GM10847 (cell line): ENCODE data around the gene PRDM16.

Experiments used
- POLR2A ChIP-seq: IDR thresholded peaks from 2 replicates; pipeline ENCODE4 v1.6.1; 2011; ENCODE audit not compliant: insufficient read length; ENCODE audit errors: extremely low read depth

Gene PRDM16

DNA sequence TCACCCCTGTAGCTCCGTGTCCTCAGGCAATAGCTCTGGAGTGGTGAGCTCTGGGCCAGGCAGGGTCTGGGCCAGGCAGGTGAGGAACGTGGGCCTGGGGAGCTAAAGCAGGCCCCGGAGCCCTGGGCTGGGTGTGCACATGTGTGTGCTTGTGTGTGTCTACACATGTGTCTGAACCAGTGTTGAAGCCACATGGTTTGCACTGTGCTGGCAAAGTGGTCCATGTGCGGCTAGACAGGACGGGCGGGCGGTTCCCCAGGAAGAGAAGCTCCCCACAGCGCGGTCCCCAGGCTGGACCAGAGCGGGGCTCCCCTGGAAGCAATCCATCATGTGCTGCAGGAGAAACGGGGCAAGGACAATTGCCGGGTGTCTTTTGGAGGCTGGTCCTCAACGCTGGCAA is 84.2 kb downstream of the PRDM16 start:
- no peak for TF ChIP-seq POLR2A

DNA sequence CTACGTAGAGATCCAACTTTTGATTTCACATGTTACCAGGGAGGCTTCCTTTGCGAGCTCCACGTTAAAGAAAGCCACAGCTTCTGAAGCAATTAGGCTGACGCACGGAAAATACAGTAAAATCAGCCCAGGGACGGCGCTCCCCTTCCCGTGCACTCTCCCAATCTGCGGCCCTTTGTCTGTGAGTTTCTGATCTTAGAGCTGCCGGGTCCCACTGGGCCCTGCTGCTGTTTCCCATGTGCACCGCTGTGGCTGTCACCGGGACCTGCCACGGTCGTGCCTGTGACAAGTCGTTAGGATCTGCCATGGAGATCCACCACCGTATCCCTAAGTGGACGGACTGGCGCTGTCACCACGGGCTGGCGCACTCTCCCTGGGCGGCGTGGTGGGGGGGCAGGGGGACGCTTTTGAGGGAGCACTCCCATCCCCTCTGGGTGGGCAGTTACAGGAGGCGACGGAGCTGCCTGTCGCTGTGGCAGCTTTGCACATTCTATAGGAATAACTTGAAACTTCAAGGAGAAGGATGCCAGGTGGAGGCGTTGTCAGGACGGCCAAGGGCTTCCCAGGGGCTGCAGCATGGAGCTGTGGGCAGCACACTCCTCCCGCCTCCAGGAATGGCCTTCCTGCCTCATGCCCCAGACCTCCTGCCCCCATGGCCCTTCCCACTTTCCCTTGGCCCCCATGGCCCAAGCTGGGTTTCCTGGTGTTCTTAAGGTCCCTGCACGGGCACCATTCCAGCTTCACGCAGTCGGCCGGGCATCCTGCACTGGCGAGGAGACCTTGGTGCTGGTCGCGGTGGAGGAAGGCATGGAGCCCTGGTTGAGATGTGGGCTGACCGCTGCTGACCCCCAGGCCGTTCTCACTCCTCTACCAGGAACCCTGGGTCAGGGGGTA is 85.1 kb downstream of the PRDM16 start:
- TF ChIP-seq POLR2A, result no peak

DNA sequence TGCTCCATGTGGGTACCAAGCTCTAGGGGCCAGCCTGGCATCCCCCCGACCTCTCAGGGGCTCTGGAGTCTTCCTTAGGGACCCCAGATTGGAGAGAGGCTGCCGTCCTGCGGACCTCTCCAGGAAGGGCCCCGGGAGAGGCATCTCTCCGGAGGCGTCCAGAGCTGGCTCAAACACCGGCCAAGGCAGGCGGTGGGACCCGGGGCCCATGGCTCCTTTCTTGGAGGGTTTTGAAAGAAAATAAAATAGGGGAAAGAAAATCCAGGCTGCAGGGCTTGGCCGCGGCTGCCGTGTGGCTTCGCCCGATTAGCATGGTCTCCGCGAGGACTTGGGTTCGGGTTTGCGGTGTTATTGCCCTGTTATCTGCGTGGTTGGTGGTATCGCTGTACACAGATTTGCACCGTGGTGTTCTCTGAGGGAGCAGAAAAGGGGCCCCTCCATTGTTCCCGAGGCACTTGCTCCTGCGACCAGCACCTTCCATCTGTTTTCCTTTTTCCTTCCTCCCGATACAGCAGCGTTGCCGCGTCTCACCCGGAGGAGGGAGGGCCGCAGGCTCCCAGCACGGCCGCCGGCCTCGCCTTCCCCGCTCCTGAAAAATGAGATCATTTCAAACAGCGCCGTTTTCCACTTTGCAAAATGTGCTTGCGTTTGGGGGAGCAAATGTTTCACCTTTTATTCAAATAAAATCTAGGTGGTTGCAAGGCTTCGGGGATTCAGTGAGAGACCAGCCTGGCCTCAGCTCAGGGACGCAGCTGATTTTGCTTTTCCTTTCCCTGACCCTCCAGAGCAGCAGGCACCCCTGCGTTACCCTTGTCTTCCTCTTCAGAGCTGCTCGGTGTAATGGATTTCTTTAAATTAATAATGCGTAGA is 86.3 kb downstream of the PRDM16 start:
- TF ChIP-seq POLR2A, result no peak

DNA sequence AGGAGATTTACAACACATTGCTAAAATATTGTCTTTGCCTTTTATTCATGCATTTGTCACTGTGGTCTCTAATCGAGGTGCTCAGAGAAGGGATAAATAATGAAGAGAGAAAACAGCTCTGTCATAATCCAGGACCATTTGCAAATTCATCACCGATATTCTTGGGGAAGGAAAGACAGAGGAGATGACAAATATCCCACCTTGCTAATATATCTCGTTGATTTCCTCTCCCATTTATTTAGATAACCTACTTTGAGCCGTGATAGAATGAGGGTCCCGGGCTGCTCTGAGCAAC is 86.9 kb downstream of the PRDM16 start:
- no peak for TF ChIP-seq POLR2A

DNA sequence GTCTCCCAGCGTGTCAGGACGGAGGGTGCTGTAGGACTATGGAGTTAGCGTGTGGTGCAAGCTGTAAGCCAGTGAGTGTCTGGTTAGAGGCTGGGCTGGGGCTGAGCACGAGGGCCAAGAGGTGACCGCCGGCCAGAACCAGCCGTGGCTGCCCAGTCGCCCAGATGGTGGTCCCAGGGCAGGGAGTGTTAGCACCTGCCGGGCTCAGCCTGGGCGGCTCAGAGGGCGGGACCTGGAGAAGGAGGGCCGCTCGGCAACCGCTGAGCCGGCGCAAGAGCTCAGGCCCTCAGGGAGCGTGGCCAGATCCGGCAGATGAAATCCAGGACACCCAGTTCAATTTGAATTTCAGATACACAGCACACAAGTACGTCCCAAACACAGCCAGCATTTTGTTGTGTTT is 87.9 kb downstream of the PRDM16 start:
- no peak for TF ChIP-seq POLR2A

DNA sequence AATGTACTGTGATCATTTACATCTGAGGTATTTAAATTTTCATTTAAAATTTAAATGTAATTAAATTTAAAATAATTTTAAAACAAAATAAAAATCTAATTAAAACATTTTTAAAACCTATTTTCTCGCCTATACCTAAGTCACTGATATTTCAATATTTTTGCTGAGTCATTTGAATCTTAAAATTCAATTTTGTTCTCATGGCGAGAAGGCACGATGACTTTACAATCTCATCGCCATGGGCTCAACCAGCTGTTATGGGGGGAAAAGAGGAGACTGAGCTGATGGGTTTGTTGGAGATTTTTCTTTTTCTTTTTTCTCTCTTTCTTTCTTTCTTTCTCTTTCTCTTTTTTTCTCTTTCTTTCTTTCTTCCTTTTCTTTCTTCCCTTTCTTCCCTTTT is 89.3 kb downstream of the PRDM16 start:
- no peak for TF ChIP-seq POLR2A

DNA sequence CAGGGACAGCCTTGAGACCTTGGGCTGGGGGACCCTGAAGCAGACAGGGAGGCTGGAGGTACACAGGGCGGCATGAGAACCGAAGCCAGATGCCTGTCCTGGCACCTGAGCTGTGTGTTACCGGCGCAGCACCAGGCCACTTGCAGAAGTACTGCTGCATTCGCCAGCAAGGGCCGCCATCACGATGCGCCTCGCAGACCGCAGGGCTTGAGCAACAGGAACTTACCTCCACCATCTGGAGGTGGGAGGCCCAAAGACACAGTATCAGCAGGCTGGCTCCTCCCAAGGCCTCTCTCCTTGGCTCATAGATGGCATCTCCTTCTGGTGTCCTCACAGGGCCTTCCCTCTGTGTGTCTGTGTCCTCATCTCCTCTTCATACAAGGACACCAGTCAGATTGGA is 90.1 kb downstream of the PRDM16 start:
- no peak for TF ChIP-seq POLR2A

DNA sequence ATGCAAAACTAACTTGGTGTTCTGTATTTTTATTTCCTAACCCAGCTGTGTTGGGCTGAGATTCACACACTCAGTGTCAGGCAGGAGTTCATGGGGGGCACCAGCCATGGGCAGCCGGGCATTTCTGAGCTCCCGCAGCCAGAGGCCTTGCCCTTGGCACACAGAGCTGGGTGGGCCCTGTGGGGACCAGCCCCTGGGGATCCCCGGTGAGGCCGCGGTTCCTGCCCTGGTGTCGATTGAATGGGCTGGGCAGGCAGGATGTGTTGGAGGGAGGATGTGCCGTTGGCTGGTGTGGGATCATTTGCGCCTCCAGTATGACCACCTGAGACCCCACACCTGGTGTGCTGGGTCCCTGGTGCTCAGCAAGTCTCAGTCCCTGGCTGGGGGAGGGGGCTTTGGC is 91.0 kb downstream of the PRDM16 start:
- no peak for TF ChIP-seq POLR2A

DNA sequence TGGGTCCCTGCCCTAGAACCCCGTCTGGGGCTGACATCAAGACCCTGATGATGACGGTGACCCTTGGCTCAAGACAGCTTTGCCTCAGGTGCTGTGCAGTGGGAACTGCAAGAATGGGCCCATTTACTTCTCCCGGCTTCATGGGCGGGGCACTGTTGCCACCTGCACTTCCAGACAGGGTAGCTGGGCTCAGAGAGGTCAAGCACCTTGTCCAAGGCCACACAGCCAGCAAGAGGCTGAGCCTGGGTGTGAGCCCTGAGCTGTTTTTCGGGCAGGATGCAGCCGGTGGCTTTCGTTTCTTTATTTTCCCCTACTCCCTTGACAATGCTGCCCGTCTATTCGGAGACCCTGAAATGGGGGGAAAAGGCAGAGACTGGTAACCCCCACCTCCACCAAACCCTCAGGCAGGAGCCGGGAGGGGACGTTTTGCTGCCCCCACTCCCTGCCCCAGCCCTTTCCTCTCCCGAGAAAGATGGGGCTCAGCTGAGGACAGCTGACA is 91.7 kb downstream of the PRDM16 start:
- TF ChIP-seq POLR2A, result no peak

DNA sequence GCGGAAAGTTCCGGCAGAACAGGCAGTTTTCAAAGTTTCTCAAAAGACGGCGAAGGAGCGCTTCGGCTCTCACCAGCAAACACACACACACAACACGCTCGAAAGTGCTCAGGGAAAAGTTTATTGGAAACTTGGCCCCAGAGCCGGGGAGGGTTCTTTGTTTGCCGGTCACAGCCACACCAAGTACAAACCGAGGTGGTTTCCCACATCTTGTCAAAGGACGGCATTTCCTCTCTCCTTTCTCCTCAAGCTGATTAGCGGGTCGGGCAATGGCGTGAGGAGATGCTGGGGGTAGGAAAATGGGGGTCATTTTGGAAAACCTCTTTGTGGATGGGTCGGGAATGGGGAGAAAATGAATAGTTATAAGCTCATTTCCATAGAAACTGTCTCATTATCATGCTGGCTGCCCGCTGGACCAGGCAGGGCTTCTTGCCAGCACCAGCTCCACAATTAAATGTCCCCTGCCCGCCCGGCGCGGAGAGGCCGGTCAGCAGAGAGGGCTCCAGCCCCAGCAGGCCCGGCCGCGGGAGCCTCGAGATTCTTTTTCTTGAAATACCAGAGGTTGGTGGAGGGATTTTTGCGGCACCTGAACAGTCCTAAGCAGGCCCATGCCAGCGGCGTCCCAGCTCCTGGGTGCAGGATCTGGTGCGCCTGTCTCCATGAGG is 92.3 kb downstream of the PRDM16 start:
- TF ChIP-seq POLR2A, result no peak

DNA sequence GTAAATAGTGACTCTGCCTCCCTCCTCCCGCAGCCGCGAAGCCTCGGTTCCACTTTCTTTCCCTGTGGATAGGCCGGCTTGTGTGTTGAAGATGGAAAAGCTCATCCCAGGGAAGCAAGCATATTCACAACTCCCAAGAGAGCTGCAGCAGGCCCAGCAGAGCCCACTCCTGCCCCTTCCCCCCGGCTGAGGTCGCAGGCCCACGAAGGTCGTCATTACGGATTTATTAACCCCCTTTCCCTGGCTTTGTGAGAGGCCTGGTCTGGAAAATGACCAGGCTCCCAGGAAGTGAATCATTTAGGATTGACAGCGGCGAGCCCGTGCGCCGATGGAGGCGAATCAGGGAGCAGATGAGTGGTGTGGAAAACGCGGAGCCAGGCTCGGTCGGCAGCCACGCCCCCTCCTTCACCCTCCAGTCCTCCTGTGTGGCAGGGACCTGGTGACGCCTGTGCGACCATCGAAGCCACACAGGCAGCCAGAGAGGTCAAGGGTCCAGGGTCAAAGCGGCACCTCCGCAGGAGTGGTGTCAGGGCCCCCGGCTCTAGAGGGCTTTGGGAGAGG is 93.4 kb downstream of the PRDM16 start:
- no peak for TF ChIP-seq POLR2A

DNA sequence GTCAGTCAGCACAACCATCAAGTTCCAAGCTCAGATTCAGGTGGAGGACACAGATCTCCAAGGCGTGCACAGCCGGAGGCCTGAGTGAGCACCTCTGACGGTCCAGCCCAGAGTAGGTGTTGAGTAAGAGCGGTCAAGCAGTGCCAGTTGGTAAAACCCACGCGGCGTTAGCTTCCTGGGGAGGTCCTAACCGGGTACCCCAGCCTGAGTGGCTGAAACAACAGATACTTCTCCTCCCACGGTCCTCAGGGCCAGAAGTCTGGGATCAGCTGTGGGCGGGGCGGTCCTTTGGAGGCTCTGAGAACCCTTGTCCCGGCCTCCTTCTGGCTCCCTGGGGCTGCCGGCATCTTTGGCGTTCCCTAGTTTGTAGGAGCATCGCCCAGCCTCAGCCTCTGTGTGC is 94.4 kb downstream of the PRDM16 start:
- no peak for TF ChIP-seq POLR2A

DNA sequence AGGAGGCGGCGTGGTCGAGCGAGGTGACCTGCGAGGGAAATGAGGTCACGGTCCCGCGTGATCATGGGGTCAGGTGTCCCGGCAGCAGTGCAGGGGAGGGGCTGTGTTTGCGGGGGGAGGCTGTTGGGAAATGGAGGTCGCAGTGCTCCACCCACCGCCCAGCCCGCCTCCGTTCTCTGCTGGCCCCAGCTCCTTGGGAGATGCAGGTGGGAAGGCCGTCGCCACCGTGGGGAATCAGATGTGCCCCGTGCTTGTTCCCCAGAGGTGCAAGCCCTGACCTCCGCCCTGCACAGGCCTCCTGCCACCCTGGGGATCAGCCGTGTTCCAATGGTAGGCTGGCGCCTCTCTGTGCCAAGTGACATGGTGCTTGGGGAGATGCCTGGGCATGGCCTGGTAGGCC is 95.7 kb downstream of the PRDM16 start:
- TF ChIP-seq POLR2A, result no peak

DNA sequence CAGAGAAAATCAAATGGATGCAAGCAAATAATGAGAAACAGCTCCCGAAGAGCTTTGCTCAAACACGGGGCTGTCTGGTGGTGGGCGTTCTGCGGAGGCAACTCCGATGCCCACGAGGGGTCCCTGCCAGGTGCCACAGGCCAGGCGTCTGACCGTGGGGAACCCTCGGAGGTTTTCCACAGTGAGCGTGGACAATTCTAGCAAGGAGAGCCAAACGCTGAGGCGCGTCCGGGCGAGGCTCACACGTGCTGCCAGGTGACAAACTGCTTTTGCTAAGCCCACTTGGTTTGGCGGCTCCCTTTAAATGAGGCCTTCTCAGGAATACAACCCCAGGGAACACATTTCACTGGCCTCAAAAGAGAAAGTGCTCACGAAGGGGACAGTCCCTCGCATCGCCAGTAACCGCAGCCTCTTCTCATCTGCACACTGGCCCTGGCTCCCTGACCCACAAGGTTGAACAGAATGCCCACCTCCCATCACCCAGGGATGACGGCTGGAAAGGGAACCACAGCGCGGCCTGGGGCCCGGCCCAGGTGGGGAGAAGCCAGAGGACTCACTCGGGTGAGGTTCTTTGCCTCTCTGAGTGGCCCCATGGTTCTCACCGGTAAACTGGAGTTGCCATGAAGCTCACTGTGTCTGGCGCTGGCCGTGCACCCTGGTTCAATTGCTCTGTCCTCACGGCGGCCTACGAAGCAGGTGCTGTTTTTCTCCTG is 97.4 kb downstream of the PRDM16 start:
- TF ChIP-seq POLR2A, result no peak

DNA sequence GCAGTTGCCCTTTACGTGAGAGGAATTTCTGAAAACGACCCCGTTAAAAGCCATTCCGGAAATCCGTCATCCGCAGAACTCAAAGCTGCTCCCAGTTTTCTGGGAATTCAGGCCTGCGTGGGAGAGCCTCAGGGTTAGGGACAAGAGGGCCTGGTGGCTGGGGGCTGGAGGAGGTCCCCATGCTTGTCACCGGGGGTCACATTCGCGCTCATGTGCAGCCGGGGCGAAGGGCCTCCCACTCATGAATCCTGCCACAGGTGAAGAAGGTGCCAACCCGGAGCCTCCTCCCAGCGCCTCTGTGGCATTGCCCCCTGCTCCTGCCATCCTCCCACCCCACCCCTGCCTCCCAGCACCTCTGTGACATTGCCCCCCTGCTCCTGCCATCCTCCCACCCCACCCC is 98.3 kb downstream of the PRDM16 start:
- no peak for TF ChIP-seq POLR2A

DNA sequence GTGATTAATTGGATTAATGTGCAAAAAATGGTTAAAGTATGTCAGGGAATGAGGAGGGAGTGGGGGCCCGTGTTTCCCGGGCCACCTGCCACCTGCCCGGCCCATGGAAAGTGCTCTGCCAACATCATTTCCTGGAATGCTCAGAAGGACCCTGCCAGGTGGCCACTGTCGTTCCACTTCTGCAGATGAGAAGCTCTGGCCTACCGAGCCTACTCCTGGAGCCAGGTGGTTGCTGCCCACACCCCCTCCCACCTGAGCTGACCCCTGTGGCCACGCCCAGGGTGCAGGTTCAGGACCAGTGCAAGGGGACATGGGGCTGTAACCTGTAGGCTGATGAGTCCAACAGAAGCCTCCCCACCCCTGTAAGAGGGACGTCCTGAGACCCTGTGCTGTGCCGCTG is 99.7 kb downstream of the PRDM16 start:
- no peak for TF ChIP-seq POLR2A
